SK-N-SH (cell line): Measurements from ENCODE around the gene DDX1. TPM values are rescaled to one million over a fixed set of nuclear protein-coding genes. Genes with fewer than 3 reads are reported as not detected.

Source experiments
- CTCF ChIA-PET: fragments of 300-600, 350-600 bp; formaldehyde crosslinking; extraction: SDS; loops from one replicate; lab custom pipeline; 2021; lab: Yijun Ruan, JAX
- POLR2A ChIA-PET: fragments of 350-600 bp; sonication (Branson Sonifier 250); formaldehyde crosslinking; extraction: SDS; loops from one replicate; lab custom pipeline; 2020; ENCODE audit warnings: antibody characterized with exemption, inconsistent platforms; lab: Yijun Ruan, JAX
- DNase-seq: peaks from one replicate; pipeline ENCODE4 v3.0.0; 2012
- H2AFZ ChIP-seq: fragments of 200-600 bp; sonication (generic); 2 replicates; pipeline ENCODE4 v1.8.1; 2016; ENCODE audit warnings: antibody characterized with exemption, mild to moderate bottlenecking, low read depth
- H3F3A ChIP-seq: fragments of 200-600 bp; sonication (generic); replicated peaks from 2 replicates; pipeline ENCODE3; 2016; ENCODE audit warnings: antibody characterized with exemption, mild to moderate bottlenecking; ENCODE audit not compliant: insufficient read depth
- H3K27ac ChIP-seq, 2 experiments: fragments of 200-500 bp in 1 of 2; fragments of 200-600 bp in 1 of 2; sonication (Bioruptor generic) in 1 of 2; sonication (generic), shearing (Covaris generic) in 1 of 2; 2 replicates each; pipeline versions ENCODE4 v1.5.1 to v1.6.1; 2014 to 2016; ENCODE audit warnings: low read depth in 2 of 2, inconsistent platforms in 1 of 2, low read length in 1 of 2, mild to moderate bottlenecking in 1 of 2, mixed read lengths in 1 of 2
- H3K27me3 ChIP-seq: fragments of 200-600 bp; sonication (generic), shearing (Covaris generic); 2 replicates; pipeline ENCODE4 v1.6.1; 2016; ENCODE audit warnings: mixed run types; ENCODE audit not compliant: insufficient read depth
- H3K36me3 ChIP-seq, 2 experiments: fragments of 200-500 bp in 1 of 2; fragments of 200-600 bp in 1 of 2; sonication (Bioruptor generic) in 1 of 2; sonication (generic) in 1 of 2; replicated peaks in 1 of 2; 2 replicates each; pipeline versions ENCODE3 to v1.5.1; 2014 to 2016; ENCODE audit warnings: low read length in 1 of 2, mild to moderate bottlenecking in 1 of 2; ENCODE audit not compliant: insufficient read depth in 2 of 2, control insufficient read depth in 1 of 2
- H3K4me1 ChIP-seq, 2 experiments: fragments of 200-500 bp in 1 of 2; fragments of 200-600 bp in 1 of 2; sonication (Bioruptor generic) in 1 of 2; sonication (generic), shearing (Covaris generic) in 1 of 2; 2 replicates each; pipeline versions ENCODE4 v1.5.1 to v1.6.1; 2014 to 2016; ENCODE audit warnings: low read depth in 1 of 2, low read length in 1 of 2, mixed run types in 1 of 2; ENCODE audit not compliant: insufficient read depth in 2 of 2, control insufficient read depth in 1 of 2
- H3K4me2 ChIP-seq: fragments of 200-600 bp; sonication (generic), shearing (Covaris generic); 2 replicates; pipeline ENCODE4 v1.6.1; 2017; ENCODE audit warnings: mixed run types
- H3K4me3 ChIP-seq, 2 experiments: fragments of 200-500 bp in 1 of 2; fragments of 200-600 bp in 1 of 2; sonication (Bioruptor generic) in 1 of 2; sonication (generic), shearing (Covaris generic) in 1 of 2; 2 replicates each; pipeline versions ENCODE4 v1.5.1 to v1.8.1; 2014 to 2016; ENCODE audit warnings: low read depth in 2 of 2, inconsistent platforms in 1 of 2, low read length in 1 of 2, mild to moderate bottlenecking in 1 of 2, mixed read lengths in 1 of 2, moderate library complexity in 1 of 2
- H3K79me2 ChIP-seq: fragments of 200-600 bp; sonication (generic); 2 replicates; pipeline ENCODE4 v1.8.1; 2017; ENCODE audit warnings: mild to moderate bottlenecking; ENCODE audit not compliant: insufficient read depth
- H3K9ac ChIP-seq: fragments of 200-600 bp; sonication (generic); 2 replicates; pipeline ENCODE4 v1.6.1; 2017; ENCODE audit warnings: mixed run types
- H3K9me2 ChIP-seq: fragments of 200-600 bp; sonication (generic); 2 replicates; pipeline ENCODE4 v1.6.1; 2017; ENCODE audit warnings: mixed run types
- H3K9me3 ChIP-seq: fragments of 200-600 bp; sonication (generic); 2 replicates; pipeline ENCODE4 v1.6.1; 2017; ENCODE audit warnings: mixed run types, mild to moderate bottlenecking, moderate library complexity
- H4K20me1 ChIP-seq: fragments of 200-600 bp; sonication (generic); 2 replicates; pipeline ENCODE4 v1.6.1; 2017; ENCODE audit warnings: mild to moderate bottlenecking, mixed run types; ENCODE audit not compliant: insufficient read depth
- ELF1 ChIP-seq: IDR thresholded peaks from 2 replicates; pipeline ENCODE4 v1.4.0; 2012
- EP300 ChIP-seq, 2 experiments: IDR thresholded peaks; 2 replicates each; pipeline versions ENCODE4 v1.4.0 to v1.6.1; 2012; ENCODE audit warnings: borderline replicate concordance in 1 of 2, low read depth in 1 of 2, low read length in 1 of 2
- EZH2phosphoT487 ChIP-seq: fragments of 200-600 bp; sonication (generic); IDR thresholded peaks from 2 replicates; pipeline ENCODE4 v1.6.1; 2017; ENCODE audit warnings: low read depth, mixed run types, mild to moderate bottlenecking, antibody characterized with exemption, moderate library complexity, borderline replicate concordance
- FOXJ3 ChIP-seq: sonication (generic); formaldehyde crosslinking; IDR thresholded peaks from 2 replicates; pipeline ENCODE4 v1.5.1; 2020; ENCODE audit warnings: mild to moderate bottlenecking, missing genetic modification reagents
- FOXM1 ChIP-seq: IDR thresholded peaks from 2 replicates; pipeline ENCODE4 v1.4.0; 2012; ENCODE audit warnings: low read depth, mild to moderate bottlenecking
- GATA2 ChIP-seq: sonication (generic); formaldehyde crosslinking; IDR thresholded peaks from 2 replicates; pipeline ENCODE4 v1.5.0; 2020; ENCODE audit warnings: mild to moderate bottlenecking, missing genetic modification reagents
- MAX ChIP-seq: IDR thresholded peaks from 2 replicates; pipeline ENCODE4 v1.4.0; 2012; ENCODE audit warnings: low read depth
- MEF2A ChIP-seq: IDR thresholded peaks from 2 replicates; pipeline ENCODE4 v1.4.0; 2012; ENCODE audit warnings: low read depth, borderline replicate concordance
- MXI1 ChIP-seq: IDR thresholded peaks from 2 replicates; pipeline ENCODE4 v1.6.1; 2012; ENCODE audit warnings: mild to moderate bottlenecking, low read depth, low read length, improper control_type of control experiment
- NFIC ChIP-seq: IDR thresholded peaks from 2 replicates; pipeline ENCODE4 v1.4.0; 2012; ENCODE audit warnings: borderline replicate concordance
- NRF1 ChIP-seq: IDR thresholded peaks from 2 replicates; pipeline ENCODE4 v1.6.1; 2012; ENCODE audit warnings: low read depth, mild to moderate bottlenecking, low read length
- POLR2AphosphoS5 ChIP-seq: IDR thresholded peaks from 2 replicates; pipeline ENCODE4 v1.6.1; 2012; ENCODE audit warnings: low read depth, low read length
- RAD21 ChIP-seq: IDR thresholded peaks from 2 replicates; pipeline ENCODE4 v1.6.1; 2012; ENCODE audit warnings: mild to moderate bottlenecking, low read length
- RCOR1 ChIP-seq: fragments of 150-350 bp; IDR thresholded peaks from 2 replicates; pipeline ENCODE4 v1.6.1; 2017; ENCODE audit warnings: antibody characterized with exemption, low read length
- RXRA ChIP-seq: IDR thresholded peaks from 2 replicates; pipeline ENCODE4 v1.4.0; 2012; ENCODE audit warnings: low read depth, mild to moderate bottlenecking, borderline replicate concordance
- SIN3A ChIP-seq: IDR thresholded peaks from 2 replicates; pipeline ENCODE4 v1.6.1; 2012; ENCODE audit warnings: low read depth, mild to moderate bottlenecking, low read length, moderate library complexity, borderline replicate concordance
- TCF12 ChIP-seq: IDR thresholded peaks from 2 replicates; pipeline ENCODE4 v1.4.0; 2012
- TEAD4 ChIP-seq: IDR thresholded peaks from 2 replicates; pipeline ENCODE4 v1.4.0; 2012; ENCODE audit warnings: mild to moderate bottlenecking, borderline replicate concordance; ENCODE audit not compliant: insufficient read depth
- USF2 ChIP-seq: fragments of 150-350 bp; IDR thresholded peaks from 2 replicates; pipeline ENCODE4 v1.6.1; 2017; ENCODE audit warnings: antibody characterized with exemption, low read length, low read depth, borderline replicate concordance
- YY1 ChIP-seq: IDR thresholded peaks from 2 replicates; pipeline ENCODE4 v1.4.0; 2012; ENCODE audit warnings: low read depth, mild to moderate bottlenecking
- WGBS: methylation state at CpG from one replicate; pipeline ENCODE4 v1.1.6; 2017; ENCODE audit warnings: low lambda C conversion rate; 5-methylcytosine and 5-hydroxymethylcytosine counted together
- polyA plus RNA-seq, 3 experiments: library from polyadenylated mRNA; depleted of rRNA; stranded (reverse); fragments of >200 nt; gene quantifications; 2 replicates each; pipeline ENCODE4 v1.2.3, GENCODE V29; 2012
- TF ChIP-seq, protein P1 (sequence below): IDR thresholded peaks from 2 replicates; pipeline ENCODE4; 2012
- TF ChIP-seq, protein P2 (sequence below): IDR thresholded peaks from 2 replicates; pipeline ENCODE4 v1.4.0; 2012; ENCODE audit warnings: low read depth, borderline replicate concordance

Gene DDX1
- polyA plus RNA-seq, 1 of the 3 experiments (the other 2 are of a cell fraction) = 54.5 TPM

DNA sequence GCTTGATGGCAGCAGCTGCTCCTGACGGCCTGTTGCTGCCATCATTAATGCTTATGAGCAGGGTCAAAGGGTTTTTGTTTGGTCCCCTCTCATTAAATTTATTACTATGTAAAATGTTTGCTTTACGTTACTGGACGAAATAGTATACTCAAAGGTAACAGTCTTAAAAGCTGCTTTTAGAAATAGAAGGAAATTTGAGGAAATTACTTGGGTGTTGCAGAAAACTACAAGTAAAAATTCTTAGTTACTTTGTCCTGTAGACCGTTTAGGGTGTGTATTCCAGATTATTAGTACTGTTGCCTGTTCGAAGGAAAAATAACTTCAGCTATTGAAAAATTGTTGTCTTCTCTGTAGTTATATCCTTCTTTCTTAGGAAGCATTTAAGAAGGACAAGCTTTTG, 27.8 kb downstream of the DDX1 start:
- DNase-seq = no peak
- no peak overlapping the region for H2AFZ ChIP-seq
- H3K9ac ChIP-seq = no peak overlapping the region
- no peaks in the 10 kb centered on the region for H3K9me3 ChIP-seq
- no peak overlapping the region for H3K27ac ChIP-seq
- no peak overlapping the region for H3K4me3 ChIP-seq
- POLR2A ChIA-PET = no interaction called here
- no peaks in the 10 kb centered on the region for H3K9me2 ChIP-seq
- 80% methylated on average over 5 of the region's 5 CpGs for WGBS
- no peaks in the 10 kb centered on the region for H3K27me3 ChIP-seq
- H4K20me1 ChIP-seq = no peaks in the 10 kb centered on the region
- peaks cover 87 to 92% of the 10 kb centered on the region in 2 experiments for H3K36me3 ChIP-seq
- CTCF ChIA-PET = interaction anchor here (1.0 to 1.3 kb wide), 2 partner anchors 17 to 989 kb away, joined by 3 read pairs; no protein-coding TSS in a partner anchor
- no peak overlapping the region for H3K4me2 ChIP-seq
- H3F3A ChIP-seq = no peaks in the 10 kb centered on the region
- TF ChIP-seq EZH2phosphoT487 (no peak), ELF1 (no peak), MXI1 (no peak)
- H3K4me1 ChIP-seq = no peaks in the 10 kb centered on the region; a peak in 1 of 4 replicates
- H3K79me2 ChIP-seq = 0 out of 2 replicates have a peak, but pooled peaks cover 13% of the 10 kb centered on the region

- H3K79me2 ChIP-seq = 0 out of 2 replicates have a peak, but pooled peaks cover 13% of the 10 kb centered on the region
- H3K27me3 ChIP-seq = no peaks in the 10 kb centered on the region
- H3K4me3 ChIP-seq = no peak overlapping the region
- no peak for DNase-seq
- H2AFZ ChIP-seq = no peak overlapping the region
- TF ChIP-seq NFIC = no peak
- no peak for TF ChIP-seq MEF2A
- no peak for TF ChIP-seq TEAD4
- no peak for TF ChIP-seq MAX
- no peak for TF ChIP-seq FOXJ3 (CRISPR knock-in tag)
- no peak for TF ChIP-seq USF2
- TF ChIP-seq, protein P1, sequence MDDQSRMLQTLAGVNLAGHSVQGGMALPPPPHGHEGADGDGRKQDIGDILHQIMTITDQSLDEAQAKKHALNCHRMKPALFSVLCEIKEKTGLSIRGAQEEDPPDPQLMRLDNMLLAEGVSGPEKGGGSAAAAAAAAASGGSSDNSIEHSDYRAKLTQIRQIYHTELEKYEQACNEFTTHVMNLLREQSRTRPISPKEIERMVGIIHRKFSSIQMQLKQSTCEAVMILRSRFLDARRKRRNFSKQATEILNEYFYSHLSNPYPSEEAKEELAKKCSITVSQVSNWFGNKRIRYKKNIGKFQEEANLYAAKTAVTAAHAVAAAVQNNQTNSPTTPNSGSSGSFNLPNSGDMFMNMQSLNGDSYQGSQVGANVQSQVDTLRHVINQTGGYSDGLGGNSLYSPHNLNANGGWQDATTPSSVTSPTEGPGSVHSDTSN = no peak
- no peak for TF ChIP-seq RXRA
- no peak for TF ChIP-seq YY1
- TF ChIP-seq NRF1 = no peak
- TF ChIP-seq, protein P2, sequence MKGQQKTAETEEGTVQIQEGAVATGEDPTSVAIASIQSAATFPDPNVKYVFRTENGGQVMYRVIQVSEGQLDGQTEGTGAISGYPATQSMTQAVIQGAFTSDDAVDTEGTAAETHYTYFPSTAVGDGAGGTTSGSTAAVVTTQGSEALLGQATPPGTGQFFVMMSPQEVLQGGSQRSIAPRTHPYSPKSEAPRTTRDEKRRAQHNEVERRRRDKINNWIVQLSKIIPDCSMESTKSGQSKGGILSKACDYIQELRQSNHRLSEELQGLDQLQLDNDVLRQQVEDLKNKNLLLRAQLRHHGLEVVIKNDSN = no peak
- TF ChIP-seq TCF12 = no peak
- TF ChIP-seq RCOR1 = no peak
- no peak for TF ChIP-seq GATA2 (CRISPR knock-in tag)
- TF ChIP-seq POLR2AphosphoS5 = no peak
- TF ChIP-seq MXI1 = no peak
- TF ChIP-seq SIN3A = no peak
- TF ChIP-seq FOXM1 = no peak
- TF ChIP-seq EP300 (IDR thresholded peaks at IDR 0.05; ENCODE audit: borderline replicate concordance in 1 of 2, low read depth in 1 of 2, low read length in 1 of 2) = no peak
- no peak for TF ChIP-seq RAD21
- H3K27ac ChIP-seq = no peak overlapping the region
- no peaks in the 10 kb centered on the region for H3K9me3 ChIP-seq
- H4K20me1 ChIP-seq = no peaks in the 10 kb centered on the region
- 97% methylated on average over 4 of the region's 4 CpGs for WGBS
- H3K9ac ChIP-seq = no peak overlapping the region
- H3F3A ChIP-seq = no peaks in the 10 kb centered on the region
- H3K4me1 ChIP-seq = no peaks in the 10 kb centered on the region; a peak in 1 of 4 replicates
- peaks cover 87 to 92% of the 10 kb centered on the region in 2 experiments for H3K36me3 ChIP-seq
- POLR2A ChIA-PET = no interaction called here
- no peaks in the 10 kb centered on the region for H3K9me2 ChIP-seq
- H3K4me2 ChIP-seq = no peak overlapping the region
- CTCF ChIA-PET = interaction anchor here (1.0 kb wide), 1 partner anchor 17 kb away, joined by 3 read pairs; no protein-coding TSS in a partner anchor
Measured at GRCh38 chr2:15619938-15620337, 28.3 kb downstream of the DDX1 start.
